BJ (cell line): ENCODE results near the gene TPPP. TPM values are rescaled to one million over a fixed set of nuclear protein-coding genes. Genes with fewer than 3 reads are reported as not detected.

Source experiments
- CTCF ChIA-PET: fragments of 350-600 bp; formaldehyde crosslinking; extraction: SDS; loops from one replicate; lab custom pipeline; 2021; ENCODE audit warnings: antibody characterized with exemption, inconsistent platforms; lab: Yijun Ruan, JAX
- POLR2A ChIA-PET: fragments of 300-600 bp; sonication (Branson Sonifier 250); formaldehyde crosslinking; extraction: SDS; loops from one replicate; lab custom pipeline; 2021; ENCODE audit warnings: antibody characterized with exemption; lab: Charles Lee
- DNase-seq: peaks from one replicate; pipeline ENCODE4 v3.0.0-alpha.2; 2011; ENCODE audit warnings: low read depth
- H3K27me3 ChIP-seq: 2 replicates; pipeline ENCODE4 v1.6.0; 2011; ENCODE audit warnings: low read length; ENCODE audit not compliant: control insufficient read depth, insufficient read depth
- H3K36me3 ChIP-seq: 2 replicates; pipeline ENCODE4 v1.5.1; 2011; ENCODE audit warnings: low read length; ENCODE audit not compliant: control insufficient read depth, insufficient read depth
- H3K4me3 ChIP-seq: 2 replicates; pipeline ENCODE4 v1.5.1; 2011; ENCODE audit warnings: low read depth, mild to moderate bottlenecking, control low read depth, low read length
- polyA plus RNA-seq: library from polyadenylated mRNA; depleted of rRNA; stranded (reverse); fragments of >200 nt; gene quantifications from 2 replicates; pipeline ENCODE4 v1.2.3, GENCODE V29; 2011
- TF ChIP-seq, protein P1 (sequence below): IDR thresholded peaks from 2 replicates; pipeline ENCODE4 v1.5.1; 2011; ENCODE audit warnings: low read depth, mild to moderate bottlenecking, control low read depth, inconsistent platforms, low read length, moderate library complexity; ENCODE audit not compliant: insufficient read depth

TPPP gene
- polyA plus RNA-seq, 1 experiment, result 0.09 TPM

DNA sequence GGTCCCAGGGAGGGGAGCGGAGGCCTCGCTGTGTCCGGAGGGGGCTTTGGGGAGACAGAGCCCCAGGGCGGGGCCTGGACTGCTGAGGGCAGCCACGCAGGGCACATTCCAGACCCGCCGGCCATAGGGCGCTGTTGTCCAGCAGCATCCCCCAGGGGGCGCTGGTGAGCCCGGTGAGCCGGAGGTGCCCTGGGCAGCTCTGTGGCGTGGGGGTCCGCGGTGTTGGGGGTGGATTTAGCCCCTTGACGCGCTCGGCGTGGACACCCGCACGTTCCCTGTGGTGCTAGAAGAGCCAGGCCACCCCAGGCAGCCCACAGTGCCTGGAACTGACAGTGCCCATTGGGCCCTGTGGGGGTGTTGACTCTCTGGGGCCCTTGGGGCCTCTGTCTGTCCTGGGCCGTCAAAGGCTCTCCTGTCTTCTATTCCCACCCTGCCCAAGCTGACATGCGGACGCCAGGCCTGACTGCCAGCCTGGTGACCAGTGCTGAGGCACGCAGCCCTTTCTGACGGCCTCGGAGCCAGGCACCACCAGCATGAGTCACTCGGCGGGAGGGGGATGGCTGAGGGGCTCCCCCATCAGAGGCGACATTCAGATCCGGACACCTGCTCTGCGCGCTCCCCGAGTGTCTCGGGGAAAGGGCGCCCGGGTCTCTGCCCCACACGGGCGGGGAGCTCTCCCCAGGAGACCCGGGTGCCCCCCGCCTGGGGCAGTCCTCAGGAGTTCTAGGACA, 23.9 kb downstream of the TPPP start:
- no peak overlapping the region for H3K4me3 ChIP-seq
- CTCF ChIA-PET, result interaction anchor here (0.8 to 6.7 kb wide), 8 partner anchors 9 to 235 kb away, joined by 3 to 102 read pairs (median 6); partner anchors contain the start of genes BRD9 and TRIP13
- DNase-seq, result no peak
- H3K36me3 ChIP-seq, result no peaks in the 10 kb centered on the region; the same call in none of the 2 replicates
- TF ChIP-seq, protein P1, sequence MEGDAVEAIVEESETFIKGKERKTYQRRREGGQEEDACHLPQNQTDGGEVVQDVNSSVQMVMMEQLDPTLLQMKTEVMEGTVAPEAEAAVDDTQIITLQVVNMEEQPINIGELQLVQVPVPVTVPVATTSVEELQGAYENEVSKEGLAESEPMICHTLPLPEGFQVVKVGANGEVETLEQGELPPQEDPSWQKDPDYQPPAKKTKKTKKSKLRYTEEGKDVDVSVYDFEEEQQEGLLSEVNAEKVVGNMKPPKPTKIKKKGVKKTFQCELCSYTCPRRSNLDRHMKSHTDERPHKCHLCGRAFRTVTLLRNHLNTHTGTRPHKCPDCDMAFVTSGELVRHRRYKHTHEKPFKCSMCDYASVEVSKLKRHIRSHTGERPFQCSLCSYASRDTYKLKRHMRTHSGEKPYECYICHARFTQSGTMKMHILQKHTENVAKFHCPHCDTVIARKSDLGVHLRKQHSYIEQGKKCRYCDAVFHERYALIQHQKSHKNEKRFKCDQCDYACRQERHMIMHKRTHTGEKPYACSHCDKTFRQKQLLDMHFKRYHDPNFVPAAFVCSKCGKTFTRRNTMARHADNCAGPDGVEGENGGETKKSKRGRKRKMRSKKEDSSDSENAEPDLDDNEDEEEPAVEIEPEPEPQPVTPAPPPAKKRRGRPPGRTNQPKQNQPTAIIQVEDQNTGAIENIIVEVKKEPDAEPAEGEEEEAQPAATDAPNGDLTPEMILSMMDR, result peak; percentile 83
- POLR2A ChIA-PET, result no interaction called here
- peaks cover 1% of the 10 kb centered on the region; the same call in 1 of the 2 replicates for H3K27me3 ChIP-seq

DNA sequence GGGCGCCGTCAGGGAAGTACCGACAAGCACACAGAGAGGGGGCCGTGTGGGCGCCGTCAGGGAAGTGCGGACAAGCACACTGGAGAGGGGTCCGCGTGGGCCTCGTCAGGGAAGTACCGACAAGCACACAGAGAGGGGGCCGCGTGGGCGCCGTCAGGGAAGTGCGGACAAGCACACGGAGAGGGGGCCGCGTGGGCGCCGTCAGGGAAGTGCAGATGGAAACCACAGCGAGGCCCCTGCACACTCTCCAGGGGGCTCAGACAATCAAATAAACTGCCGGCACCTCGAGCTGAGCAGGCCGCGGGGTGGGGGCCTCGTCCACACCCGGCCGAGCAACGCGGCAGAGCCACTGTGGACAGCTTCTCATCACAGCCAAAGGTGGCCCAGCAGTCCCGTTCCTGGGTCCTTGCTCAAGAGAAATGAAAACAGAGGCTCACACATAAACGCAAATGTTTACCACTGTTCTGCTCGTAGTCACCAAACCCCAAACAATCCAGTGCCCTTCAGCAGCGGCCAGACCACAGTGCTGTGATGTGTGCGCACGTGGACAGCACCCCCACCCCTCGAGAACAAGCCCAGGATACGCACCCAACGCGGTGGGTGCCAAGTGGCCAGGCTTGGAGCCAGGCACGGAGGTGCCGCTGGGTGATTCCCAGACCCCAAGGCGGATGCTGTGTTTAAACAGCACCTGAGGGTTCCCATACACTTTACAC, 24.7 kb downstream of the TPPP start:
- TF ChIP-seq, protein P1, result no peak

DNA sequence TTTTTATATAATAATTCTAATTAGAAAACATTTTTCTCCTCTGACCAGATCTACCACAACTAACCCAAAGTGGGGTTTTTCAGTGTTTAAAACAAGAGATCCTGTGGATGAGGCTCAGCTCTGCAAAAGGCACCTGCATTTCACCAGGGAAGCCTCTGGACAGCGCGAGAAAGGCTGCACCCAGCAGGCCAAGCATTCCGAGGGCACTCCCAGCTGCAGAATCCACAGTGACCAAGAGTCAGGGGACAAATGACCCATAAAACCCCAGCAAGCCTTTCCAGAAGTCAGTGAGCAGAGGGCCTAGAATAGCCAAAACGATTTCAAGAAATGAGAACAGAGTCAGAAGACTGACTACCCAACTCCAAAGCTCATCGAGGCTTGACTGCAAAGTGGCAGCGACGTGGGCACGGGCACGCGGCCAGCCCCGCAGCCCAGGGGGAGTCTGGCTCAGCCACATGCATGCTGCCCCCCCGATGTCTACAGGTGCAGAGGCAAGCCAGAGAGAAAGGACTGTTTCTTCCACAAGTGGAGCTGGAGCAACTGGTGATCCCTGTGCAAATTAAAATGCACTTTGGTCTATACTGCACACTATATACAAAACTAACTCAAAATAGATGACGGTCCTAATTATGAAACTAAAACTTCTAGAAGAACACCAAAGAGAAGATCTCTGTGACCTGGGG, 26.2 kb downstream of the TPPP start:
- H3K36me3 ChIP-seq, result peaks cover 1% of the 10 kb centered on the region
- no peak for DNase-seq
- ChIA-PET CTCF (interaction anchor here (1.0 kb wide), 2 partner anchors 236 to 507 kb away, joined by 3 to 7 read pairs; no protein-coding TSS in a partner anchor), POLR2A (no interaction called here)
- no peaks in the 10 kb centered on the region; the same call in 1 of the 2 replicates for H3K27me3 ChIP-seq
- H3K4me3 ChIP-seq, result no peak overlapping the region
- TF ChIP-seq, protein P1, result no peak

More for the DNA sequence above, 24.7 kb downstream of the TPPP start:
- no peak for DNase-seq
- ChIA-PET POLR2A (no interaction called here), CTCF (interaction anchor here (0.8 to 6.7 kb wide), 7 partner anchors 8 to 236 kb away, joined by 3 to 102 read pairs (median 6); no protein-coding TSS in a partner anchor)
- Histone ChIP-seq H3K36me3 (peaks cover 1% of the 10 kb centered on the region), H3K4me3 (no peak overlapping the region), H3K27me3 (no peaks in the 10 kb centered on the region; the same call in 1 of the 2 replicates)

DNA sequence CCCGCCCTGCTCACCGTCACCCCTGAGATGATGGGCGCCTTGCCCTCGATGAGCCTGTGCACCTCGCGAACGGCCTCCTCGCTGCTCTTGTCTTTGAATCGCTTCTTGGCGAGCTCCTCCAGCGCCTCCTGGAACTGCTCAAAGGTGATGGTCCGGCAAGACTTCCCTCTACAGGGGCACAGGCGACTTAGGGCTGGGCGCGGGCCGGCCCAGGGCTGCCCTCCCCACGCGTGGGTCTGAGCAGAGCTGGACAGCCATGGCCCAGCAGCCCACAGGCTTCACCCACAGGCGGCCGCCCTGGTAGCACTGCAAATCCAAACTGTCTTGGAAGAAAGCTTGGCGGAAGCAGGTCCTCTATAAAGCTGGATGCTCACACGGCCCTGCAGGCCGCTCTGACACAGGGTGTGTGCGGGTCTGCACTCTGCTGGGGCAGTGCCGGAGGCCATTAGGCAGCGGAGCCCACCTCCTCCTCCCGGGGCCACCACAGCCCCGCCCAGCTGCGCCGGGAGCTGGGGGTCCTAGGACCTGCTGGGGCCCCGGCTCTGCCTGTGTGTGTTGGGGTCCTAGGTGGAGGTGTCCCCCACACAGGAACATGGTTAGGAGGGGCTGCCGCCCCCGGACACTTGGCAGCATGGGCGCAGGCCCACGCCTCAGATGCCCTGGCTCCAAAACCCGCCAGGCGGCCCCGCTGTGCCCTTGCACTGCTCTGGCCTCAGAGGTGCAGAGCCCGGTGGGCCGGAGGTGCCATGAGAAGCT, 27.0 kb downstream of the TPPP start:
- Histone ChIP-seq H3K27me3 (no peaks in the 10 kb centered on the region), H3K36me3 (peaks cover 1% of the 10 kb centered on the region), H3K4me3 (no peak overlapping the region)
- ChIA-PET CTCF (interaction anchor here (1.0 kb wide), 2 partner anchors 237 to 508 kb away, joined by 3 to 7 read pairs; no protein-coding TSS in a partner anchor), POLR2A (no interaction called here)
- no peak for DNase-seq
- TF ChIP-seq, protein P1, result no peak
